ENCODE results near the gene ARHGDIG.

Gene ARHGDIG

GRCh38 chr16:283033-283805 lies 2.8 kb downstream of the ARHGDIG start, which contains the start of gene PDIA2:
PDIA2 (plus strand) TSS chr16:283164; CDS start chr16:283170, 6 bp downstream.
- TF ChIP-seq SIN3A (IDR thresholded peaks at IDR 0.05; ENCODE audit: borderline replicate concordance, insufficient read depth, low read length), result no peak
- TF ChIP-seq POLR2AphosphoS5 (IDR thresholded peaks at IDR 0.05; ENCODE audit: low read depth, low read length), result no peak
- TF ChIP-seq, protein P1, sequence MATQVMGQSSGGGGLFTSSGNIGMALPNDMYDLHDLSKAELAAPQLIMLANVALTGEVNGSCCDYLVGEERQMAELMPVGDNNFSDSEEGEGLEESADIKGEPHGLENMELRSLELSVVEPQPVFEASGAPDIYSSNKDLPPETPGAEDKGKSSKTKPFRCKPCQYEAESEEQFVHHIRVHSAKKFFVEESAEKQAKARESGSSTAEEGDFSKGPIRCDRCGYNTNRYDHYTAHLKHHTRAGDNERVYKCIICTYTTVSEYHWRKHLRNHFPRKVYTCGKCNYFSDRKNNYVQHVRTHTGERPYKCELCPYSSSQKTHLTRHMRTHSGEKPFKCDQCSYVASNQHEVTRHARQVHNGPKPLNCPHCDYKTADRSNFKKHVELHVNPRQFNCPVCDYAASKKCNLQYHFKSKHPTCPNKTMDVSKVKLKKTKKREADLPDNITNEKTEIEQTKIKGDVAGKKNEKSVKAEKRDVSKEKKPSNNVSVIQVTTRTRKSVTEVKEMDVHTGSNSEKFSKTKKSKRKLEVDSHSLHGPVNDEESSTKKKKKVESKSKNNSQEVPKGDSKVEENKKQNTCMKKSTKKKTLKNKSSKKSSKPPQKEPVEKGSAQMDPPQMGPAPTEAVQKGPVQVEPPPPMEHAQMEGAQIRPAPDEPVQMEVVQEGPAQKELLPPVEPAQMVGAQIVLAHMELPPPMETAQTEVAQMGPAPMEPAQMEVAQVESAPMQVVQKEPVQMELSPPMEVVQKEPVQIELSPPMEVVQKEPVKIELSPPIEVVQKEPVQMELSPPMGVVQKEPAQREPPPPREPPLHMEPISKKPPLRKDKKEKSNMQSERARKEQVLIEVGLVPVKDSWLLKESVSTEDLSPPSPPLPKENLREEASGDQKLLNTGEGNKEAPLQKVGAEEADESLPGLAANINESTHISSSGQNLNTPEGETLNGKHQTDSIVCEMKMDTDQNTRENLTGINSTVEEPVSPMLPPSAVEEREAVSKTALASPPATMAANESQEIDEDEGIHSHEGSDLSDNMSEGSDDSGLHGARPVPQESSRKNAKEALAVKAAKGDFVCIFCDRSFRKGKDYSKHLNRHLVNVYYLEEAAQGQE (IDR thresholded peaks at IDR 0.05; ENCODE audit: insufficient read depth in 1 of 2, low read depth in 2 of 2, low read length in 2 of 2), result no peak
- no peak for TF ChIP-seq TAF1 (IDR thresholded peaks at IDR 0.05; ENCODE audit: borderline replicate concordance, insufficient read depth, low read length)
- TF ChIP-seq FOXP2 (optimal IDR thresholded peaks at IDR 0.05; ENCODE audit: borderline replicate concordance, extremely low read depth, extremely low read length, insufficient read depth), result no peak

DNA sequence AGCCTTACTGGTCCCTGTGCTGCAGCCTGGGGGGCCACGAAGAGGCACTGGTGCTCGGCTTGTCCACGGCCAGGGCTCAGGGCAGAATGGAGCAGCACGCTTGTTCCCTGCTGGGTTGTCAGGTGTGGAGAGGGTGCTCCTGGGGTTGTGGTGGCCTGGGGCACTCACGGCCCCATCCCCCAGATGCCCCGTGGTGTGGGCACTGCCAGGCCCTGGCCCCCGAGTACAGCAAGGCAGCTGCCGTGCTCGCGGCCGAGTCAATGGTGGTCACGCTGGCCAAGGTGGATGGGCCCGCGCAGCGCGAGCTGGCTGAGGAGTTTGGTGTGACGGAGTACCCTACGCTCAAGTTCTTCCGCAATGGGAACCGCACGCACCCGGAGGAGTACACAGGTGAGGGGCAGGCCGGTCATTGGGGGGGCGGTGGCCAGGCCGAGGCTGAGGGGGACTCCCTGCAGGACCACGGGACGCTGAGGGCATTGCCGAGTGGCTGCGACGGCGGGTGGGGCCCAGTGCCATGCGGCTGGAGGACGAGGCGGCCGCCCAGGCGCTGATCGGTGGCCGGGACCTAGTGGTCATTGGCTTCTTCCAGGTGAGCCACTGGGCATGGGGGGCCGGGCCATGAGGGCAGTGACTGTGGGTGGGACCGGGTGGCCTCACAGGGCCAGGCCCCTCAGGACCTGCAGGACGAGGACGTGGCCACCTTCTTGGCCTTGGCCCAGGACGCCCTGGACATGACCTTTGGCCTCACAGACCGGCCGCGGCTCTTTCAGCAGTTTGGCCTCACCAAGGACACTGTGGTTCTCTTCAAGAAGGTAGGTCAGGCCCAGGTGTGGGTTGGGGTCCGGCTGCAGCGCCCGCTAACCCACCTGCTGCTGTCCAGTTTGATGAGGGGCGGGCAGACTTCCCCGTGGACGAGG lies 4.1 kb downstream of the ARHGDIG start:
- TF ChIP-seq, protein P1 (IDR thresholded peaks at IDR 0.05; ENCODE audit: insufficient read depth in 1 of 2, low read depth in 2 of 2, low read length in 2 of 2), result no peak
- TF ChIP-seq TAF1 (IDR thresholded peaks at IDR 0.05; ENCODE audit: borderline replicate concordance, insufficient read depth, low read length) (no peak), FOXP2 (optimal IDR thresholded peaks at IDR 0.05; ENCODE audit: borderline replicate concordance, extremely low read depth, extremely low read length, insufficient read depth) (no peak), SIN3A (IDR thresholded peaks at IDR 0.05; ENCODE audit: borderline replicate concordance, insufficient read depth, low read length) (no peak), POLR2AphosphoS5 (IDR thresholded peaks at IDR 0.05; ENCODE audit: low read depth, low read length) (no peak)

- TF ChIP-seq TAF1 (IDR thresholded peaks at IDR 0.05; ENCODE audit: borderline replicate concordance, insufficient read depth, low read length) (no peak), POLR2AphosphoS5 (IDR thresholded peaks at IDR 0.05; ENCODE audit: low read depth, low read length) (no peak), FOXP2 (optimal IDR thresholded peaks at IDR 0.05; ENCODE audit: borderline replicate concordance, extremely low read depth, extremely low read length, insufficient read depth) (no peak), SIN3A (IDR thresholded peaks at IDR 0.05; ENCODE audit: borderline replicate concordance, insufficient read depth, low read length) (no peak)
- TF ChIP-seq, protein P1 (IDR thresholded peaks at IDR 0.05; ENCODE audit: insufficient read depth in 1 of 2, low read depth in 2 of 2, low read length in 2 of 2), result no peak
Measured at GRCh38 chr16:285146-286055, 5.0 kb downstream of the ARHGDIG start.

- TF ChIP-seq TAF1 (IDR thresholded peaks at IDR 0.05; ENCODE audit: borderline replicate concordance, insufficient read depth, low read length) (no peak), POLR2AphosphoS5 (IDR thresholded peaks at IDR 0.05; ENCODE audit: low read depth, low read length) (no peak), FOXP2 (optimal IDR thresholded peaks at IDR 0.05; ENCODE audit: borderline replicate concordance, extremely low read depth, extremely low read length, insufficient read depth) (no peak), SIN3A (IDR thresholded peaks at IDR 0.05; ENCODE audit: borderline replicate concordance, insufficient read depth, low read length) (no peak)
- TF ChIP-seq, protein P1 (IDR thresholded peaks at IDR 0.05; ENCODE audit: insufficient read depth in 1 of 2, low read depth in 2 of 2, low read length in 2 of 2), result no peak
Measured at GRCh38 chr16:286491-287297, 6.3 kb downstream of the ARHGDIG start.
